ENCODE measurements around the gene SAMM50.

SAMM50 gene

GRCh38 chr22:43953988-43954785 lies 1.1 kb upstream of the SAMM50 start:
- Histone ChIP-seq H2AFZ (ENCODE audit: low read depth, low read length) (peak overlapping the region; percentile 35), H3K9me3 (ENCODE audit: low read length) (no peaks in the 10 kb centered on the region), H3K4me3 (ENCODE audit: low read length) (peak overlapping the region; percentile 76), H3K36me3 (ENCODE audit: insufficient read depth, low read length) (no peaks in the 10 kb centered on the region), H3K4me1 (ENCODE audit: insufficient read depth, low read length) (peaks cover 18% of the 10 kb centered on the region), H3K27me3 (ENCODE audit: insufficient read depth, low read length) (no peaks in the 10 kb centered on the region)

GRCh38 chr22:43955883-43956782 lies 891 bp downstream of the SAMM50 start:
- Histone ChIP-seq H2AFZ (ENCODE audit: low read depth, low read length) (peak overlapping the region; percentile 35), H3K27me3 (ENCODE audit: insufficient read depth, low read length) (no peaks in the 10 kb centered on the region), H3K9me3 (ENCODE audit: low read length) (no peaks in the 10 kb centered on the region), H3K4me3 (ENCODE audit: low read length) (peak overlapping the region; percentile 76), H3K4me1 (ENCODE audit: insufficient read depth, low read length) (peaks cover 18% of the 10 kb centered on the region), H3K36me3 (ENCODE audit: insufficient read depth, low read length) (no peaks in the 10 kb centered on the region)

- peak overlapping the region; percentile 76 for H3K4me3 ChIP-seq (ENCODE audit: low read length)
- no peaks in the 10 kb centered on the region for H3K27me3 ChIP-seq (ENCODE audit: insufficient read depth, low read length)
- H3K36me3 ChIP-seq (ENCODE audit: insufficient read depth, low read length) = no peaks in the 10 kb centered on the region
- no peak overlapping the region for H2AFZ ChIP-seq (ENCODE audit: low read depth, low read length)
- H3K4me1 ChIP-seq (ENCODE audit: insufficient read depth, low read length) = peaks cover 18% of the 10 kb centered on the region
- H3K9me3 ChIP-seq (ENCODE audit: low read length) = no peaks in the 10 kb centered on the region
Measured at GRCh38 chr22:43956805-43957463, 1.7 kb downstream of the SAMM50 start.

GRCh38 chr22:43957871-43958270 lies 2.6 kb downstream of the SAMM50 start:
- Histone ChIP-seq H3K4me1 (ENCODE audit: insufficient read depth, low read length) (peaks cover 18% of the 10 kb centered on the region), H3K27me3 (ENCODE audit: insufficient read depth, low read length) (no peaks in the 10 kb centered on the region), H3K36me3 (ENCODE audit: insufficient read depth, low read length) (peaks cover 1% of the 10 kb centered on the region), H3K9me3 (ENCODE audit: low read length) (no peaks in the 10 kb centered on the region), H2AFZ (ENCODE audit: low read depth, low read length) (no peak overlapping the region), H3K4me3 (ENCODE audit: low read length) (no peak overlapping the region)

GRCh38 chr22:43964314-43964857 lies 9.1 kb downstream of the SAMM50 start:
- no peak overlapping the region for H2AFZ ChIP-seq (ENCODE audit: low read depth, low read length)
- H3K9me3 ChIP-seq (ENCODE audit: low read length) = no peaks in the 10 kb centered on the region
- H3K36me3 ChIP-seq (ENCODE audit: insufficient read depth, low read length) = peaks cover 57% of the 10 kb centered on the region
- H3K27me3 ChIP-seq (ENCODE audit: insufficient read depth, low read length) = no peaks in the 10 kb centered on the region
- H3K4me3 ChIP-seq (ENCODE audit: low read length) = no peak overlapping the region
- no peaks in the 10 kb centered on the region for H3K4me1 ChIP-seq (ENCODE audit: insufficient read depth, low read length)

- no peak overlapping the region for H2AFZ ChIP-seq (ENCODE audit: low read depth, low read length)
- H3K36me3 ChIP-seq (ENCODE audit: insufficient read depth, low read length) = peaks cover 68% of the 10 kb centered on the region
- H3K4me1 ChIP-seq (ENCODE audit: insufficient read depth, low read length) = no peaks in the 10 kb centered on the region
- no peak overlapping the region for H3K4me3 ChIP-seq (ENCODE audit: low read length)
- H3K27me3 ChIP-seq (ENCODE audit: insufficient read depth, low read length) = no peaks in the 10 kb centered on the region
- no peaks in the 10 kb centered on the region for H3K9me3 ChIP-seq (ENCODE audit: low read length)
Measured at GRCh38 chr22:43967069-43967468, 11.8 kb downstream of the SAMM50 start.

GRCh38 chr22:43968614-43969013 lies 13.4 kb downstream of the SAMM50 start:
- Histone ChIP-seq H3K27me3 (ENCODE audit: insufficient read depth, low read length) (no peaks in the 10 kb centered on the region), H3K36me3 (ENCODE audit: insufficient read depth, low read length) (peaks cover 74% of the 10 kb centered on the region), H3K4me1 (ENCODE audit: insufficient read depth, low read length) (no peaks in the 10 kb centered on the region), H2AFZ (ENCODE audit: low read depth, low read length) (no peak overlapping the region), H3K4me3 (ENCODE audit: low read length) (no peak overlapping the region), H3K9me3 (ENCODE audit: low read length) (no peaks in the 10 kb centered on the region)

GRCh38 chr22:43969021-43969878 lies 14.0 kb downstream of the SAMM50 start:
- H3K4me1 ChIP-seq (ENCODE audit: insufficient read depth, low read length) = no peaks in the 10 kb centered on the region
- H3K4me3 ChIP-seq (ENCODE audit: low read length) = no peak overlapping the region
- H2AFZ ChIP-seq (ENCODE audit: low read depth, low read length) = no peak overlapping the region
- no peaks in the 10 kb centered on the region for H3K9me3 ChIP-seq (ENCODE audit: low read length)
- peaks cover 74% of the 10 kb centered on the region for H3K36me3 ChIP-seq (ENCODE audit: insufficient read depth, low read length)
- no peaks in the 10 kb centered on the region for H3K27me3 ChIP-seq (ENCODE audit: insufficient read depth, low read length)

- H3K4me1 ChIP-seq (ENCODE audit: insufficient read depth, low read length) = no peaks in the 10 kb centered on the region
- H3K27me3 ChIP-seq (ENCODE audit: insufficient read depth, low read length) = no peaks in the 10 kb centered on the region
- no peak overlapping the region for H3K4me3 ChIP-seq (ENCODE audit: low read length)
- H3K9me3 ChIP-seq (ENCODE audit: low read length) = no peaks in the 10 kb centered on the region
- H3K36me3 ChIP-seq (ENCODE audit: insufficient read depth, low read length) = peaks cover 75% of the 10 kb centered on the region
- H2AFZ ChIP-seq (ENCODE audit: low read depth, low read length) = no peak overlapping the region
Measured at GRCh38 chr22:43969989-43970755, 14.9 kb downstream of the SAMM50 start.

- no peaks in the 10 kb centered on the region for H3K4me1 ChIP-seq (ENCODE audit: insufficient read depth, low read length)
- no peaks in the 10 kb centered on the region for H3K27me3 ChIP-seq (ENCODE audit: insufficient read depth, low read length)
- no peak overlapping the region for H3K4me3 ChIP-seq (ENCODE audit: low read length)
- no peak overlapping the region for H2AFZ ChIP-seq (ENCODE audit: low read depth, low read length)
- peaks cover 75% of the 10 kb centered on the region for H3K36me3 ChIP-seq (ENCODE audit: insufficient read depth, low read length)
- H3K9me3 ChIP-seq (ENCODE audit: low read length) = no peaks in the 10 kb centered on the region
Measured at GRCh38 chr22:43971112-43971511, 15.9 kb downstream of the SAMM50 start.

GRCh38 chr22:43972931-43973462 lies 17.8 kb downstream of the SAMM50 start:
- no peaks in the 10 kb centered on the region for H3K4me1 ChIP-seq (ENCODE audit: insufficient read depth, low read length)
- H3K27me3 ChIP-seq (ENCODE audit: insufficient read depth, low read length) = no peaks in the 10 kb centered on the region
- H3K4me3 ChIP-seq (ENCODE audit: low read length) = no peak overlapping the region
- no peak overlapping the region for H2AFZ ChIP-seq (ENCODE audit: low read depth, low read length)
- H3K9me3 ChIP-seq (ENCODE audit: low read length) = no peaks in the 10 kb centered on the region
- peaks cover 78% of the 10 kb centered on the region for H3K36me3 ChIP-seq (ENCODE audit: insufficient read depth, low read length)

All from neuron (in vitro differentiated cells).